ENCODE measurements around the gene TIPARP. TPM values are rescaled to one million over a fixed set of nuclear protein-coding genes. Genes with fewer than 3 reads are reported as not detected.

Gene TIPARP
- total RNA-seq, 2 experiments from 2014 or later = 10.0 to 13.4 TPM

DNA sequence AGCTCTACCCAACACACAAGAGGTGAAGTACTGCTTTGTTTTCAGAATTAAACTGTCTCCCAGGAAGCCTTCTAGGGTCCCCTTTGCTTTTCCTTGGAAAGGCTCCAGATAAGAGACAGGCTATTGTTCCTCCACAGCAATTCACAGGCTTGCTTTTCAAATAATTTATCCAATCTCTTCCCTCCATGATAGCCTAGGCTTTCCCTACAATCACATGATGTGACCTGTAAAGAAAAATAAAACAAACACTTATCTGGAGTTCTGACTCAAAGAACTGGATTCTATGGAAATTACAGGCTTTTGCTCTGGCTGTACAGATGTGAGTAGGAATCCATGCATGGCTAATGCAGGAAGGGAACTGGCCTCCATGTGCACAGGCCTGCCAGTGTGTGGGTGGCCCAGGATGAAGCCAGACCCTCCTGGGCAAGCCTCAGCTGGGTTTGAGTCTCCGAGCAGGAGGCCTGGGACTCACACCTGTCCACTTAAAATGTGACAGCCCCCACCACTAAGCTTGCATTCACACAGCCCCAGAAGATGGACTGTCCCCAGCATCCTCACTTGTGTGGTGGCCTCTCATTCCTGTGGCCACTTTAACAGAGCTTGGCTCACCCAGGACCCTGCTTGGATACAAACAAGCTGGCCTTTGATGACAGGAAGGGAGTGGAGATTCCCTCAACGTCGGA, 75.9 kb downstream of the TIPARP start:
- no TSS peak for BruUV-seq (replicated peaks)
- Histone ChIP-seq H3K4me2 (ENCODE audit: low read length) (no peak overlapping the region), H3K79me2 (ENCODE audit: insufficient read depth, low read depth, low read length) (no peaks in the 10 kb centered on the region), H2AFZ (ENCODE audit: low read length) (no peak overlapping the region), H3K9me2 (ENCODE audit: insufficient read depth, low read length) (no peaks in the 10 kb centered on the region), H3K27ac (ENCODE audit: low read depth, low read length, poor library complexity, severe bottlenecking) (no peak overlapping the region), H3K4me3 (ENCODE audit: low read depth, low read length, poor library complexity, severe bottlenecking) (no peak overlapping the region), H3K4me1 (ENCODE audit: insufficient read depth, low read length, poor library complexity, severe bottlenecking) (no peaks in the 10 kb centered on the region), H3K36me3 (ENCODE audit: insufficient read depth, low read length) (no peaks in the 10 kb centered on the region), H3K9me3 (ENCODE audit: low read length) (0 out of 2 replicates have a peak, but pooled peaks cover 6% of the 10 kb centered on the region), H4K20me1 (ENCODE audit: insufficient read depth, low read length) (no peaks in the 10 kb centered on the region)
- ChIA-PET POLR2A (no interaction called here), CTCF (ENCODE audit: unreplicated experiment) (no interaction called here)
- intact Hi-C loops (cut with micrococcal nuclease; ENCODE audit: unreplicated experiment) = no loop called here
- TF ChIP-seq CTCF (conservative IDR thresholded peaks at IDR 0.05; ENCODE audit: low read length) = no peak
- TF ChIP-seq EZH2phosphoT487 (IDR thresholded peaks at IDR 0.05; ENCODE audit: borderline replicate concordance, low read depth, low read length) = no peak
- no peak for DNase-seq (ENCODE audit: low spot score)

DNA sequence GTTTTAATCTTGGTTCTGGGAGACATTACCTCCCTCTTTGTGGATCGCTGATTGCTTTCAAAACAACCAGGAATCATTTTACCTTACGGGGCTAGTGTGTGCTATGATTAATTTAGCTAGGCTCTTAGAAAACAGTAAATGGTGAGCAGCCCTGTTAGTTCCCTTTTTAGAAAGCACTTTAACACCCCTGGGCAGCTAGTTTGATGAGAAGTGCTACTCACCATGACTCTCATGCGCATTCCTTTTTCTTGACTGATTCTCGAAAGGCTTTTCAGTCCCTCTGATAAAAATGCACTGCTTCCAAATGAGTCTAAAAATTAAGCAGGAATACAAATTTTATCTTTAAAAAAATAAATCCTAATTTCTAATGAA, 76.5 kb downstream of the TIPARP start:
- H3K9me3 ChIP-seq (ENCODE audit: low read length) = 0 out of 2 replicates have a peak, but pooled peaks cover 6% of the 10 kb centered on the region
- no peak overlapping the region for H3K4me2 ChIP-seq (ENCODE audit: low read length)
- H3K4me1 ChIP-seq (ENCODE audit: insufficient read depth, low read length, poor library complexity, severe bottlenecking) = no peaks in the 10 kb centered on the region
- POLR2A ChIA-PET = no interaction called here
- H3K9me2 ChIP-seq (ENCODE audit: insufficient read depth, low read length) = no peaks in the 10 kb centered on the region
- BruUV-seq (replicated peaks) = no TSS peak
- no peak overlapping the region for H3K27ac ChIP-seq (ENCODE audit: low read depth, low read length, poor library complexity, severe bottlenecking)
- no peaks in the 10 kb centered on the region for H4K20me1 ChIP-seq (ENCODE audit: insufficient read depth, low read length)
- H2AFZ ChIP-seq (ENCODE audit: low read length) = no peak overlapping the region
- CTCF ChIA-PET (ENCODE audit: unreplicated experiment) = no interaction called here
- TF ChIP-seq CTCF (conservative IDR thresholded peaks at IDR 0.05; ENCODE audit: low read length) (no peak), EZH2phosphoT487 (IDR thresholded peaks at IDR 0.05; ENCODE audit: borderline replicate concordance, low read depth, low read length) (no peak)
- no peak overlapping the region for H3K4me3 ChIP-seq (ENCODE audit: low read depth, low read length, poor library complexity, severe bottlenecking)
- DNase-seq (ENCODE audit: low spot score) = no peak
- H3K36me3 ChIP-seq (ENCODE audit: insufficient read depth, low read length) = no peaks in the 10 kb centered on the region
- intact Hi-C loops (cut with micrococcal nuclease; ENCODE audit: unreplicated experiment) = no loop called here
- H3K79me2 ChIP-seq (ENCODE audit: insufficient read depth, low read depth, low read length) = no peaks in the 10 kb centered on the region

- no TSS peak for BruUV-seq (replicated peaks)
- Histone ChIP-seq H3K27ac (ENCODE audit: low read depth, low read length, poor library complexity, severe bottlenecking) (no peak overlapping the region), H2AFZ (ENCODE audit: low read length) (no peak overlapping the region), H4K20me1 (ENCODE audit: insufficient read depth, low read length) (no peaks in the 10 kb centered on the region), H3K9me2 (ENCODE audit: insufficient read depth, low read length) (no peaks in the 10 kb centered on the region), H3K79me2 (ENCODE audit: insufficient read depth, low read depth, low read length) (no peaks in the 10 kb centered on the region), H3K9me3 (ENCODE audit: low read length) (0 out of 2 replicates have a peak, but pooled peaks cover 6% of the 10 kb centered on the region), H3K4me2 (ENCODE audit: low read length) (no peak overlapping the region), H3K4me3 (ENCODE audit: low read depth, low read length, poor library complexity, severe bottlenecking) (no peak overlapping the region), H3K36me3 (ENCODE audit: insufficient read depth, low read length) (no peaks in the 10 kb centered on the region), H3K4me1 (ENCODE audit: insufficient read depth, low read length, poor library complexity, severe bottlenecking) (no peaks in the 10 kb centered on the region)
- ChIA-PET POLR2A (no interaction called here), CTCF (ENCODE audit: unreplicated experiment) (no interaction called here)
- DNase-seq (ENCODE audit: low spot score) = no peak
- intact Hi-C loops (cut with micrococcal nuclease; ENCODE audit: unreplicated experiment) = no loop called here
- TF ChIP-seq EZH2phosphoT487 (IDR thresholded peaks at IDR 0.05; ENCODE audit: borderline replicate concordance, low read depth, low read length) = no peak
- TF ChIP-seq CTCF (conservative IDR thresholded peaks at IDR 0.05; ENCODE audit: low read length) = no peak
These were observed 77.2 kb downstream of the TIPARP start for GRCh38 chr3:156751461-156752025.

All from OCI-LY7 (cell line).